Central memory CD4-positive, alpha-beta T cell (primary cell): ENCODE data around the gene MIER2.

Experiments
- DNase-seq: peaks from one replicate; pipeline ENCODE4 v3.0.0; 2022

MIER2 gene

DNA sequence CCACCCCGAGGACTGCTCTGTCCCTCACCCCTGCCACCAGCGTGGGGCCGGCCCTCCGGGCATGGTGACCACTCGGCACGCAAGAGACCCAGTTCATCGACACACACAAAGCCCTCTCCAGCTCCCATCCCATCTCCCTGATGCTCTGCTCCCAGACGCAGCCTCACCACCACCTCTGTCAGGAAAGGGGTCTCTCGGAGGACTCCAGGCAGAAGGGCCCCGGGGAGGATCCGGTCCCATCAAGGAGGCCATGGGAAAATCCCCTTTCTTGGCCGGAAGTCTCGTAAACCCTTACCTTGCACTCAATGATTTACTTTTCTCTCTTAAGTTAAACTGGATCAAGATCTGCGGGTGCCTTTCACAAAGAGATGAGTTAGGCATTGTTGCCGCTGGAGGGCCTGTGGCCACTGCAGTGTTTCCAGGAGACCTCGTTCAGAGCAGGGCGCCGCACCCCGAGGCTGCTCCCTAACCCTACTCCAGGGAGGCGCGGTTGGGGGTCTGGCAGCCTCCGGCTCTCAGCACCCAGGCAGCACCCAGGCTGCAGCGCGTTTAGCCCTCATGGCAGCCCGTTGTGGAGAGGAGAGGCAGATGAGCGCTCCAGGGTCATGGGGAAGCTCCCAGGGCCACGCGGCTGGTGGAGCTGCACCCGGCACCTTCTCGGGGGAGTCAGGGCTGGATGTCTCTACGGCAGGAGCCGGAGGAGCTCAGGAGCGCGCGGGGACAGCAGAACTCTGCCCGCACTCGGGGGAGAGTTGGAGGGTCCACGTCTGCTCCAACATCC is 33.4 kb upstream of the MIER2 start:
- DNase-seq: no peak

DNA sequence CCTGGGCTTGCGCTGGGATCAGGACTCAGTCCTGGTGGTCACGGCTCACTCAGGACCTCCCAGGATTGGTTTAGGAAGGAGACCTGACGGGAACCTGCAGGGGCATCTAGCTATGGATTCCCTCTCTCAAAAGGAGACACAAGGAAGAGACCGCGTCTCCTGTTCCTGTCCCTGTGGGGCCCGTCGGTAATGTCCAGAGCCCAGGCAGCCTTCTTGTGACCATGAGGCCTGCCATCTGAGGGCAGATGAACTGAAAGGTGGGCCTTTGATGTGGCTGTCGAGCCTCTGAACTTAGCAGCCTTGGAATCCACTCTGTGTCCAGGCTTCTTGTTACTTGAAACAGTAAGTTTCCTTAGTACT is 31.5 kb upstream of the MIER2 start:
- DNase-seq: no peak

GRCh38 chr19:375395-376110 is 31.0 kb upstream of the MIER2 start:
- DNase-seq: no peak

DNA sequence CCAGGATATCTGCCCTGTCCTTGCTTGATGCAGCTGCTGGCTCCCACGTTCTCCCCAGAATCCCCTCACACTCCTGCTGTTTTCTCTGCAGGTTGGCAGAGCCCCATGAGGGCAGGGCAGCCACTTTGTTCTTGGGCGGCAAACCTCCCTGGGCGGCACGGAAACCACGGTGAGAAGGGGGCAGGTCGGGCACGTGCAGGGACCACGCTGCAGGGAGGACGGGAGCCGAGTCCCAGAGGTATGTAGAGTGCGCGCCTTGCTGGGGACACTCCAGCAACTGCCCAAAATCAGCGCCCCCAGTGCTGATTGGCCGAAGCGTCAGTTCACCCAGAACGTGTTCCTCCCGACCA is 30.3 kb upstream of the MIER2 start:
- no peak for DNase-seq

- no peak for DNase-seq
Measured at GRCh38 chr19:374183-374885, 29.7 kb upstream of the MIER2 start.

DNA sequence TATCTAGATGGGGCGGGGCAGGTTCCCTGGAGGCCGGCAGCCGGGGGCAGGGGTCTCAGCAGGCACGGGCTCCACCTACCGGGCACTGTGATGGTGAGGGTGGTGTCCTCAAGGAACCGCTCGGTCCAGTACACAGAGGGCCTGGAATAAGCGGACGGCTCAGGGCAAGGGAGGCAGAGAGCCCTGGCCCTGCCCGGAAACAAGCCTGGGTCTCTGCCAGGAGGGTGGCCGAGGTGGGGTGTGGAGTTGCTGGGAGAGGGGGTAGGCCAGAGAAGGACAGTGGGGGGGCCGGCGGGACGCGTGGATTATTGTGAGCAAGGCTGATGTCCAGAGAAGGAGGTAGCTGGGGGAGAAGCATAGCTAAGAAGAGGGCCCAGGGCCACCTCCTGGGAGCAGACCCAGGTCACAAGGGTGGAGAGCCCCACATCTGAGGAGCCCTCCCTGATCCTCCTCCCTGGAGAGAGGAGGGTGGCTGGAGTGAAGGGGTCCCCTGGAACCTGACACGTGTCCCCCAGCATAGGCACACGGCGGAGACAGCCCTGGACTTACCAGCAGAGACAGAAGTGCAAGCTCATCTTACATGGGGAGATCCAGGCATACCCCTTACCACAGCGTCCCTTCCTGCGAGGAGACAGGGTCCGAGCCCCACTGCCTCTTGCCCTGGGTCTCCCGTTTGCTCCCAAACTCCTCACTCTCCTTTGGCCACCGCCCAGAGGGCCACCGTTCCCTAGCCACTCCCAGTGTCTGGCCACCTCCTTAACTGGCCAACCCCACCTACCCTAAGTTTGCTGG is 29.0 kb upstream of the MIER2 start:
- no peak for DNase-seq

DNA sequence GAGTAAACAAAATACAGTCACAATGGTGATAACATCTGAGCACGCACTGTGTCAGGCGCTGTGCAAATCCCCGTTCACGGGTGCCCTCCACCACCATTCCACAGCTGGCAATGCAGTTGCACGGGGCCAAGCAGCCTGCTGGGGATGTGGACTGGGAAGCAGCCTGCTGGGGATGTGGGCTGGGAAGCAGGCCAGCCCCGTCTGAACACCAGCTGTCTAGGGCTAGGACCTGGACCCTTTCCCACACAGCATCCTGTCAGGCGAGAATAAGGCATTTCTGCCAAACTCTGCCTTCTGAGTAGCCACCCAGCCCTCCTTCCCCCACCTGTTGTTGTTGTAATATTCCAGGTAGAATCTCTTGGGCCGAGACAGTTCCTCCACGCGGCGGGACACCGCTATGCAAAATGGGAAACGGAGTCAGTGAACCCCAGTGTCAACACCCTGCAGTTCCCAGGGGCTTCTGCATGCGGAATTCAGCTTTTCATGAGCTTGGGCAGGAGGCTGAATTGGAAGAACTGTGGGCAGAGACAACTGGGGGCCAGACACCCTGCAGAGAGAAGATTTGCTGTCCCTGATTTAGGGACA is 27.8 kb upstream of the MIER2 start:
- DNase-seq: no peak

DNA sequence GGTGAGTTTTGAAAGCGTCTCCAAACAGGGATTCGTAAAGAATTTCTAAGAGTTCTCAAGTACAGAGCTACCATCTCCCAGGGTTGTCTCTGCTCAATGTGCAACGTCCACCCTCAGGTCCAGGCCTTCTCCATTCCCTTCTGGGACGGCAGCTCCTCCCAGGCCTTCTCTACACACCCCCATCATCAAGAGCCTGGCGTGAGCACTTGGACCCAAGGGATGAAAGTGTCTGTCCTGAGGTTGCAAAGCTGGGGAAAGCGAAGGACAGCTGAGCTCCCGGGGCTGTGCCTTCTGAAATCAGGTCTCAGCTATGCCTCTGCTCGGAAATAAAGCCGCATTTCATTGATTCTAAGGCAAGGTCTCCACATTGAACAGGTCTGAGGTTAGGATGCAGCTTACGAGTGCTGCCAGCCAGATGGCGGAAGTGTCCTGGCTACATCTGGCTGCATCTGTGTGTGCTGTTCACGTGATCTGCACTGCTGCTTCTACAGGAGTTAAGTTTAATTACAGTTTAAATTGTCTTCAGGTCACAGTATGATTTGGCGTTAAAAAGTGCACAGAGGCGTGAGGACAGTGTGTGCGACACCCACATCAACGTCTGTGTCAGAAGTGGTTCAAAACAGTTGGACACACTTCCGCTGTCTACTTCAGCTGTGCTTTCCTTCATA is 27.0 kb upstream of the MIER2 start:
- DNase-seq: no peak

DNA sequence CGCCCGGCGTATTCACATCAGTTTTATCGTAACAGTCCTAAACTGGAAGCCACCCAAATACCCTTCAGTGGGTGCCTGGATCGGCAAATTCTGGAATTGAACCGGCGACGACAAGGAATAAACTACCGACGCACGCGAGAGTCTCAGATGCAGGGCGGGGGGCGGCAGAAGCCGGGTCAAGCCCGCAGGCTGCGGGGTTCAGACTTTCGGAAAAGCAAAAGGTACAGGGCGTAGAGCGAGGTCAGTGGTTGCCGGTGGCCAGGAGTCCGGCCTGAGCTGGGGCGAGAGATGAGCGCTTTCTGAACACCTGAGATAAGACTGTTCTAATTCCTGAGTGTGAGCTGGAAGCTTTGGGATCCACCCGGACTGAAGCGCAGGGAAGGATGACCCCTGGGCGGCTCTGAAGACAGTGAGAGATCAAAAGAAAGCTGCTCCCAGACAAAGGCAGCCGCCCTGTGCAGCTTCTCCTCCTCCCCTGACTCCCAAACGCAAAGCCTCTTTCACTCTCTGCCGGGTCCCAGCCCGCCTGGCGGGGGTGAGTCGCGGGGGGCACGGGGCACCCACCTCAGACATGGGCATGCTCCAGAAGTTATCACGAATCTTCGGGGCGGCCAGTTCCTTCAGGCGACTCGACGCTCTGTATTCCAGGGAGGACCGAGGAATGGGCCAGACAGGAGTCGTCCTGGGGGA is 26.2 kb upstream of the MIER2 start:
- no peak for DNase-seq

- no peak for DNase-seq
Measured at GRCh38 chr19:369876-370275, 25.3 kb upstream of the MIER2 start.

GRCh38 chr19:369256-369655 is 24.7 kb upstream of the MIER2 start:
- DNase-seq: no peak

DNA sequence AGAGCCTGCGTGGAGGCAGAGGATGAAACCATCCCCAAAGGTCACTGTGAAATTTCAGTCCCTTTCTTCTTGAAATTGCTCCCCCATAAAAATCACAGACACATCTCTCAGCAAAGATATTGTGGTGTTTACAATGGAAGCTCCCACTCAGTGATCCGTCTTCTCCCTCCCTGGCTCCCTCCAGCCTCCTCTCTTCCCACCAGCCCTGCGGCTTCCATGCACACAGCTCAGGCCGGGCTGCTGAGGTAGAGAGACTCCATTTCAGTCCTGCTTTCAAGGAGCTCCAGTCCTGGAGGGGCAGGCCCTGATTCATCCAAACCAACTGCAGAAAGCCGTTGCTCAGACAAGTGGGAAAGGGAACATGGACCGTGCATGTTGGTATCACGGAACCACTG is 24.0 kb upstream of the MIER2 start:
- DNase-seq: no peak

- DNase-seq: no peak
Measured at GRCh38 chr19:367963-368629, 23.5 kb upstream of the MIER2 start.

DNA sequence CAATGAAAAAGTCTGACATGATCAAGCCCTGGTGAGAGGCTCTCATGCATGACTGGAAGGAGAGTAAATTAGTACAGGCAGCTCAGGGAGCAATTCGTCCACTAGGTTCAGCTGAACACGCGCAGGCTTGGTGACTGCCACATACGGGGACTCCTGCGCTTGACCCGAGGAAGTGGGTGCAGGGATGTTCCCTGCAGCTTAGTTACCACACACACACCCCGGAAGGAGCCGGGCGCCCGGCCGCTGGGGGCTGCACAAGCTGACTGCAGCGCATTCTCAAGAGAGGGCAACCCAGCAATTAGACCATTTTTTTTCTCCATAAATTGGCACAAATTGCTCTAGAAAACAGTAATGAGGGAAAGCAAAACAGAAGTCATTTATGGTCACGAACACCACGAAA is 23.0 kb upstream of the MIER2 start:
- no peak for DNase-seq

- no peak for DNase-seq
Measured at GRCh38 chr19:366951-367350, 22.4 kb upstream of the MIER2 start.

DNA sequence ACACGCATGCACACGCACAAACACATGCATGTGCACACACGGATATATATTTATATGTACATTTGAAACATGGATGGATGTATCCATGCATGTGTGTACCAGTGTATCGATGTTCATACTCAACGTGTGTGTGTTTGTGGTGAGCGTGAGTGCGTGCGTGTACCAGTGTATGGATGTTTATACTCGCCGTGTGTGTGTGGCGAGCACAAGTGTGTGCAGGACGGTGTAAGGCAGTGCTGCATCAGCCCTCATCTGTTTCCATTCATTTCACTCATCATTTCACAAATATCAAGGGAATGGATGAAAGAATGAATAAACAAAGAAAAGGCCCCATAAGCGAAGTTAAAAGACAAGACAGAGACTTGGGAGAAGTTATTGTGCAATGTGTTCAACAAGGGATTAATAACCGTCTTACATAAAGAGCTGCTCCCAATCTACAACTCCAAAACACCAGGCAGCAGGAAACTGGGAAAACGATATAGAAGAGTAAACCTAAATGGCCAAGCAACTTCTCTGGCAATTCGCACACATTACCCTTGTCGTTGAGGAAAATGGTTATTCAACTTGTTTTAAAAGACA is 21.7 kb upstream of the MIER2 start:
- no peak for DNase-seq

DNA sequence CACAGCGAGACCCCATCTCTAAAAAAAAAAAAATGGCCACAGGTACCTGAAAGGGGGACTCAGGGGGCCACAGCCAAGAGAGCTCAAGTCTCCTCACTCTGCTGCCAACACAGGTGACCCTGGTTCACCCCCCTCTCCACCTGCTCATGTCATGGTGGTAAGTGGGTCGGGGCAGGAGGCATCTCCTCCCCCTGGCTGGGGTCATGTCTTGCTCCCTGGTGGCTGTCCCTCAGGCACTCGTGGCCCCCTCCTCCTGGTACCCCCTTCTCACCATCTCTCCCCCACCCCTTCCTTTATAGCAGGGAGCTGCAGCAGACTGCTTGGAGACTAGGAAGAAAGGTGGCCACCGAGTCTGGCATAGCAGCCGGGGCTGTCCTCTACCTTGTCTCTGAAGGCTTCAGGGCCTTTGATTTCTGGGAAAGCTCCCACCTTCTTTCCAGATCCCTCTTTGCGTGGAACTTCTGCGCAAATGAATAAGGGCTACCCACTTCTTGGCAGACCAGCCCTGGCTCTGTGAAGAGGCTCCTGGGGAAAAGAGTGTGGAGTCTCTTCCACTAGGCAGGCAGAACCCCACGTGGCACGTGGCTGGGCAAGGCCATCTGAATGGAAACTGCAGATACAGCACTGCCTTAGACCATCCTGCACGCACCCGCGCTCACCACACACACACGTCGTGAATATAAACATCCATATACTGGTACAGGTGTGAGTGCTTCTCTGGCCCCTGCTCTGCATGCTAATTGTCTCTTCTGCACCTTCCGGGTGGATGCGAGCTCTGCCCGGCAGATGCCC is 20.1 kb upstream of the MIER2 start:
- no peak for DNase-seq

DNA sequence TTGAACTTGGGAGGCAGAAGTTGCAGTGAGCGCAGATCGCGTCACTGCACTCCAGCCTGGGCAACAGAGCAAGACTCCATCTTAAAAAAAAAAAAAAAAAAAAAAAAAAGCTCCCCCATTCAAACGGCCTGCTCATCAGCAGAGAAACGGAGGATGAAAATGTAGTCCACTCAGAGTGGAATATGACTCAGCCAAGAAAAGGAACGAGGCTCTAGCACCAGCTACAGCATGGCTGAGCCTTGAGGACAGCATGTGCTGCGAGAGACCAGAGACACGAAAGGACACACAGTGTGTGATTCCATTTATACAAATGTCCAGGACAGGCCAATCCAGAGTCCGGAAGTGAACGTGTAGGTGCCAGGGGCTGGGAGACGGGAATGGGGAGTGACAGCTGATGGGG is 18.1 kb upstream of the MIER2 start:
- DNase-seq: no peak

GRCh38 chr19:362154-362553 is 17.6 kb upstream of the MIER2 start:
- DNase-seq: no peak

GRCh38 chr19:359653-359925 is 15.0 kb upstream of the MIER2 start:
- DNase-seq: no peak
